ENCODE measurements around the gene AP2S1.

- TF ChIP-seq, protein P1, sequence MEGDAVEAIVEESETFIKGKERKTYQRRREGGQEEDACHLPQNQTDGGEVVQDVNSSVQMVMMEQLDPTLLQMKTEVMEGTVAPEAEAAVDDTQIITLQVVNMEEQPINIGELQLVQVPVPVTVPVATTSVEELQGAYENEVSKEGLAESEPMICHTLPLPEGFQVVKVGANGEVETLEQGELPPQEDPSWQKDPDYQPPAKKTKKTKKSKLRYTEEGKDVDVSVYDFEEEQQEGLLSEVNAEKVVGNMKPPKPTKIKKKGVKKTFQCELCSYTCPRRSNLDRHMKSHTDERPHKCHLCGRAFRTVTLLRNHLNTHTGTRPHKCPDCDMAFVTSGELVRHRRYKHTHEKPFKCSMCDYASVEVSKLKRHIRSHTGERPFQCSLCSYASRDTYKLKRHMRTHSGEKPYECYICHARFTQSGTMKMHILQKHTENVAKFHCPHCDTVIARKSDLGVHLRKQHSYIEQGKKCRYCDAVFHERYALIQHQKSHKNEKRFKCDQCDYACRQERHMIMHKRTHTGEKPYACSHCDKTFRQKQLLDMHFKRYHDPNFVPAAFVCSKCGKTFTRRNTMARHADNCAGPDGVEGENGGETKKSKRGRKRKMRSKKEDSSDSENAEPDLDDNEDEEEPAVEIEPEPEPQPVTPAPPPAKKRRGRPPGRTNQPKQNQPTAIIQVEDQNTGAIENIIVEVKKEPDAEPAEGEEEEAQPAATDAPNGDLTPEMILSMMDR (IDR thresholded peaks at IDR 0.05) = no peak
- no peak for TF ChIP-seq ZFX (IDR thresholded peaks at IDR 0.05; ENCODE audit: borderline replicate concordance)
These were observed 15.9 kb upstream of the AP2S1 start for GRCh38 chr19:46866407-46867136.
